Activated T-helper 17 cell treated with anti-CD3 and anti-CD28 coated beads, Interleukin-2, amount 50 U/mL, for 72 hours (primary cell): Measurements from ENCODE around the gene THRB. TPM values are rescaled to one million over a fixed set of nuclear protein-coding genes. Genes with fewer than 3 reads are reported as not detected.

Experiments used
- ATAC-seq: fragments of 150-1000 bp; cut with Tn5 transposase; replicated peaks from 2 replicates; pipeline ENCODE4 v1.10.0; 2021; ENCODE audit warnings: mild to moderate bottlenecking, moderate library complexity
- H3K27ac Mint-ChIP-seq: one replicate; pipeline ENCODE4 v1.8.0; 2022; ENCODE audit warnings: mixed read lengths
- H3K27me3 Mint-ChIP-seq: one replicate; pipeline ENCODE4 v1.8.0; 2022; ENCODE audit warnings: mixed read lengths
- H3K36me3 Mint-ChIP-seq: one replicate; pipeline ENCODE4 v1.8.0; 2022; ENCODE audit warnings: low read depth, mild to moderate bottlenecking, mixed read lengths
- H3K4me1 Mint-ChIP-seq: one replicate; pipeline ENCODE4 v1.8.0; 2022; ENCODE audit warnings: mixed read lengths
- H3K4me3 Mint-ChIP-seq: one replicate; pipeline ENCODE4 v1.8.0; 2022; ENCODE audit warnings: mild to moderate bottlenecking, mixed read lengths
- H3K9me3 Mint-ChIP-seq: one replicate; pipeline ENCODE4 v1.8.0; 2022; ENCODE audit warnings: mixed read lengths
- total RNA-seq, 2 donors: library from RNA; stranded (reverse); gene quantifications; one replicate each; pipeline ENCODE4 v1.2.3, GENCODE V29; 2022

The THRB gene
- total RNA-seq = not detected

- ATAC-seq = no peak
- Mint-ChIP-seq H3K4me1 (no peaks in the 10 kb centered on the region), H3K4me3 (no peak within 1 kb of the TSS), H3K27me3 (peaks cover 31% of the 10 kb centered on the region), H3K9me3 (peaks cover 3% of the 10 kb centered on the region), H3K27ac (no peak within 1 kb of the TSS), H3K36me3 (no peaks in the 10 kb centered on the region)
Measured at GRCh38 chr3:24494618-24495325, at the start of gene THRB. Gene THRB (minus strand): TSS chr3:24494850.

GRCh38 chr3:24541935-24542334, 47.3 kb upstream of the THRB start:
- Mint-ChIP-seq H3K27ac (no peak overlapping the region), H3K27me3 (peaks cover 4% of the 10 kb centered on the region), H3K4me3 (no peak overlapping the region), H3K4me1 (no peaks in the 10 kb centered on the region), H3K9me3 (peaks cover 11% of the 10 kb centered on the region), H3K36me3 (no peaks in the 10 kb centered on the region)
- ATAC-seq = no peak

GRCh38 chr3:24540821-24541220, 46.2 kb upstream of the THRB start:
- H3K9me3 Mint-ChIP-seq = peaks cover 11% of the 10 kb centered on the region
- H3K27ac Mint-ChIP-seq = no peak overlapping the region
- H3K36me3 Mint-ChIP-seq = no peaks in the 10 kb centered on the region
- ATAC-seq = no peak
- peaks cover 4% of the 10 kb centered on the region for H3K27me3 Mint-ChIP-seq
- no peak overlapping the region for H3K4me3 Mint-ChIP-seq
- H3K4me1 Mint-ChIP-seq = no peaks in the 10 kb centered on the region

GRCh38 chr3:24539699-24540098, 45.0 kb upstream of the THRB start:
- H3K27ac Mint-ChIP-seq = no peak overlapping the region
- no peaks in the 10 kb centered on the region for H3K4me1 Mint-ChIP-seq
- no peak overlapping the region for H3K4me3 Mint-ChIP-seq
- peaks cover 11% of the 10 kb centered on the region for H3K9me3 Mint-ChIP-seq
- H3K27me3 Mint-ChIP-seq = peaks cover 4% of the 10 kb centered on the region
- ATAC-seq = no peak
- H3K36me3 Mint-ChIP-seq = no peaks in the 10 kb centered on the region

GRCh38 chr3:24538891-24539290, 44.2 kb upstream of the THRB start:
- no peak for ATAC-seq
- Mint-ChIP-seq H3K36me3 (no peaks in the 10 kb centered on the region), H3K27ac (no peak overlapping the region), H3K9me3 (peaks cover 12% of the 10 kb centered on the region), H3K4me1 (no peaks in the 10 kb centered on the region), H3K27me3 (peaks cover 6% of the 10 kb centered on the region), H3K4me3 (no peak overlapping the region)

GRCh38 chr3:24533561-24534193, 39.0 kb upstream of the THRB start:
- H3K4me1 Mint-ChIP-seq = no peaks in the 10 kb centered on the region
- H3K36me3 Mint-ChIP-seq = no peaks in the 10 kb centered on the region
- no peak for ATAC-seq
- H3K4me3 Mint-ChIP-seq = no peak overlapping the region
- peaks cover 12% of the 10 kb centered on the region for H3K9me3 Mint-ChIP-seq
- H3K27ac Mint-ChIP-seq = no peak overlapping the region
- H3K27me3 Mint-ChIP-seq = peaks cover 11% of the 10 kb centered on the region

- Mint-ChIP-seq H3K9me3 (peaks cover 4% of the 10 kb centered on the region), H3K27me3 (peaks cover 10% of the 10 kb centered on the region), H3K4me1 (no peaks in the 10 kb centered on the region), H3K36me3 (no peaks in the 10 kb centered on the region), H3K4me3 (no peak overlapping the region), H3K27ac (no peak overlapping the region)
- no peak for ATAC-seq
Measured at GRCh38 chr3:24530471-24530870, 35.8 kb upstream of the THRB start.

GRCh38 chr3:24529210-24529609, 34.6 kb upstream of the THRB start:
- ATAC-seq = no peak
- Mint-ChIP-seq H3K4me1 (no peaks in the 10 kb centered on the region), H3K27me3 (peaks cover 10% of the 10 kb centered on the region), H3K36me3 (no peaks in the 10 kb centered on the region), H3K4me3 (no peak overlapping the region), H3K27ac (no peak overlapping the region), H3K9me3 (peaks cover 4% of the 10 kb centered on the region)

- H3K36me3 Mint-ChIP-seq = no peaks in the 10 kb centered on the region
- peaks cover 21% of the 10 kb centered on the region for H3K27me3 Mint-ChIP-seq
- no peaks in the 10 kb centered on the region for H3K4me1 Mint-ChIP-seq
- no peak overlapping the region for H3K27ac Mint-ChIP-seq
- no peak overlapping the region for H3K4me3 Mint-ChIP-seq
- H3K9me3 Mint-ChIP-seq = no peaks in the 10 kb centered on the region
- no peak for ATAC-seq
Measured at GRCh38 chr3:24526640-24527212, 32.1 kb upstream of the THRB start.

GRCh38 chr3:24525557-24525956, 30.9 kb upstream of the THRB start:
- ATAC-seq = no peak
- no peaks in the 10 kb centered on the region for H3K36me3 Mint-ChIP-seq
- H3K4me3 Mint-ChIP-seq = no peak overlapping the region
- no peaks in the 10 kb centered on the region for H3K9me3 Mint-ChIP-seq
- H3K27me3 Mint-ChIP-seq = peaks cover 23% of the 10 kb centered on the region
- H3K27ac Mint-ChIP-seq = no peak overlapping the region
- H3K4me1 Mint-ChIP-seq = peaks cover 4% of the 10 kb centered on the region

- Mint-ChIP-seq H3K27ac (no peak overlapping the region), H3K4me1 (peaks cover 4% of the 10 kb centered on the region), H3K27me3 (peaks cover 29% of the 10 kb centered on the region), H3K4me3 (no peak overlapping the region), H3K36me3 (no peaks in the 10 kb centered on the region), H3K9me3 (no peaks in the 10 kb centered on the region)
- no peak for ATAC-seq
Measured at GRCh38 chr3:24525022-24525421, 30.4 kb upstream of the THRB start.

GRCh38 chr3:24523988-24524727, 29.5 kb upstream of the THRB start:
- H3K9me3 Mint-ChIP-seq = no peaks in the 10 kb centered on the region
- ATAC-seq = no peak
- no peak overlapping the region for H3K27ac Mint-ChIP-seq
- no peaks in the 10 kb centered on the region for H3K36me3 Mint-ChIP-seq
- no peak overlapping the region for H3K4me3 Mint-ChIP-seq
- H3K4me1 Mint-ChIP-seq = peaks cover 4% of the 10 kb centered on the region
- peaks cover 37% of the 10 kb centered on the region for H3K27me3 Mint-ChIP-seq

- Mint-ChIP-seq H3K4me3 (no peak overlapping the region), H3K27me3 (peaks cover 42% of the 10 kb centered on the region), H3K36me3 (no peaks in the 10 kb centered on the region), H3K4me1 (peaks cover 4% of the 10 kb centered on the region), H3K27ac (no peak overlapping the region), H3K9me3 (no peaks in the 10 kb centered on the region)
- ATAC-seq = no peak
Measured at GRCh38 chr3:24523215-24523614, 28.6 kb upstream of the THRB start.

GRCh38 chr3:24522146-24522579, 27.5 kb upstream of the THRB start:
- Mint-ChIP-seq H3K27ac (no peak overlapping the region), H3K4me1 (peaks cover 4% of the 10 kb centered on the region), H3K9me3 (no peaks in the 10 kb centered on the region), H3K36me3 (no peaks in the 10 kb centered on the region), H3K4me3 (no peak overlapping the region), H3K27me3 (peaks cover 42% of the 10 kb centered on the region)
- ATAC-seq = no peak
